CD4-positive, alpha-beta T cell treated with Interleukin-15 for 4 hours (primary cell): ENCODE measurements around the gene MARK2.

Source experiments
- DNase-seq: peaks from one replicate; pipeline ENCODE4 v3.0.0-alpha.2; 2020; ENCODE audit warnings: low spot score

The MARK2 gene

DNA sequence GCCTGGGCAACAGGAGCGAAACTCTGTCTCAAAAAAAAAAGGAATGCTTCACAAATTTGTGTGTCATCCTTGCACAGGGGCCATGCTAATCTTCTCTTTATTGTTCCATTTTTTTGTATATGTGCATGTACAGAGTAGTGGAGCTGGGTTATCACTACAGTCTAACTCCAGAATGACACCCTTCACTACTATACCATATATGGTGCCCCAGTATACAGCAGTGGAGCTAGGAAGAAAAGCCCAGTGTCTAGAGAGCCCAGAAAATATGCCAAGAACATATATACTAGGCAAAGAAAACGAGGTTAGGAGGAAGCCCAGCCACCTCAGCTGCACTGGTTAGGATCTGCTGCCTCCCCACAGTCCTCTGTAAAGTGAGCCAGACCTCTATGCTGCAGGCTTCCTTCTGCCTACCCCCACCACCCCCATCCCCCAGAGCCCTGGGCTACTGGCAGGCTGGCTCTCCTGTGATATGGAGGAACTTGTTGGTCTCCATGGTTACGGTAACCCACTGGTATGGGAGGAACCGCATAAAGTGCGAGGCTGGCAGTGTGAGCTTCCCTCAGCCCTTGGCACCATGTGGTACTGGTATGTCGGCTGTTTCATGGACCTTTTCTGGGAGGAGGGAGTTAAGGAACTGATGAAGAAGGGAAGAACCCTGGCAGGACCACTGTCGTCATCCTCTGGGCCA lies 43.8 kb downstream of the MARK2 start:
- DNase-seq = peak; percentile 39

DNA sequence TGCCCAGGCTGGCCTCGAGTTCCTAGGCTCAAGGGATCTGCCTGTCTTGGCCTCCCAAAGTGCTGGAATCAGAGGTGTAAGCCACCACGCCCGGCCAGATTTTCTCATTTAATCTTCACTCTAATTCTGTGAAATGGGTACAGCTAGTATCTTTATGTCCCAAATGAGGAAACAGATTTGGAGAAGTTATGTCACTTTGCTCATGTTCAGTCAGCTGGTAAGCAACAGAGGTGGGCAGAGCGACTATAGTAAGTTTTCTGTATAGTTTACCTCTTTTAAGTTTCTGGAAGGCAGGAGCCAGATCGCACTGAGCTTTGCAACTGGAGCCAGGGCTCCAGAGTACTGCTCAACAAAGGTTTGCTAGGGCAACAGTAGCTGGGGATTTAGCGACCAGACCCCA lies 44.9 kb downstream of the MARK2 start:
- DNase-seq = no peak

DNA sequence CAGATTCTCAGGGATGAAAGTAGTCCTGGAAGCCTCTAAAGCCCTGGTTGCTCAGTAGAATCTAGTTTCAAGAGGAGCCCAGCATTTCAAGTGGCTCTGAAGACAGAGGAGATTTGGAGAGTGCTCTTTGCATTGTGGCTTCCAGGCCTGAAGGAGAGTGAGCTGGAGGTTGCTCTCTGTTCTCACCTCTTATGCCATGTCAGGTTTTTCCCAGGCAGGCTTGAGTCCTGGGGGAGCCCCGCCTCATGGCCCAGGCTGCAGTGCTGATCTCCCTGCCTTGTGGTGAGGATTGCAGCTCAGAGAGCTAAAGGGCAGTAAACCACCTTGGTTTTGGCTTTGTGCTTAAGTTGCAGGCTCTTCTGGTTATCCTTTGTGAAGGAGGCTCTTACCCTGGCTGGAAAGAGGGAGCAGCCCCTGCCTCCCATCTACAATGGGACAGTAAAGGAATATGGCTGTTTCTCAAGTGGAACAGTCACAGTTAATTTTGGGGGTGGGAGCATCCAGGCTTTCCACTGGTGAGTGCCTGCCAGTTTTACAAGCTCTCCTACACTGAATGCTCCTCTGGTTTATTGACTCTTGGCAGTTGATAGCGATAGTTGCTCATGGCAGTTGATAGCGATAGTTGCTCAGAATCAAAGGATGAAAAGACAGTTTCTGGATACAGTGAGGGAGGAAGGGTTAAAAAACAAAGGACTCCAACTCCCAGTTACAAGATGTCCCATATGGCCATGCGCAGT lies 45.5 kb downstream of the MARK2 start:
- no peak for DNase-seq

DNA sequence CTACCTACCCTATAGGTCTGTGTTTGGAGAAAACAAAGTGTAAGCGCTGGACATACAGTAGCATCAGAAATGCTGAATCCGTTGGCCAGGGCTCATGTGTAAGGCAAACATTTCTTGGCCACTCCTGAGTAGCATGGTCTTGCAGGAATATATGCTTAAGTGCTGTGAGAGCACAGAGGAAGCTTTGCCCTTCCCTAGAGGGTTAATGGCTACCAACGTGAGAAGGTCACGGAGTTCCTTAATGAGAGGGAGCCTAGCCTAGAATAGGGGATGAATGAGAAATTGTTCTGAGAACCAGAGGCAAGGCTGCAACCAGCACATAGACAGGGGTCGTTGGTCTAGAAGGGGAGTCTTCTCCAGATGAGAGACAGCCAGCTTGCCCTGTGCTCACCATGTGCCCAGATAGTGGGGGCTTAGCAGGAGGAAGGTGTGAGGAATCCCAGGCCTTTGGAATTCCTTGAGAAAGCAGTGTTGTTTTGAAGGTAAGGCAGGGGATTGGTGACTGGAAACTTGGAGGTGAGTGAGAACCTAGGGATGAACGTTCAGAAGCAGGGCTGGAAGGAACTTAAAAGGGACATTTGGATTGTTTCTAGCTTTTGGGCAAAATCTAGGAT lies 48.6 kb downstream of the MARK2 start:
- no peak for DNase-seq

DNA sequence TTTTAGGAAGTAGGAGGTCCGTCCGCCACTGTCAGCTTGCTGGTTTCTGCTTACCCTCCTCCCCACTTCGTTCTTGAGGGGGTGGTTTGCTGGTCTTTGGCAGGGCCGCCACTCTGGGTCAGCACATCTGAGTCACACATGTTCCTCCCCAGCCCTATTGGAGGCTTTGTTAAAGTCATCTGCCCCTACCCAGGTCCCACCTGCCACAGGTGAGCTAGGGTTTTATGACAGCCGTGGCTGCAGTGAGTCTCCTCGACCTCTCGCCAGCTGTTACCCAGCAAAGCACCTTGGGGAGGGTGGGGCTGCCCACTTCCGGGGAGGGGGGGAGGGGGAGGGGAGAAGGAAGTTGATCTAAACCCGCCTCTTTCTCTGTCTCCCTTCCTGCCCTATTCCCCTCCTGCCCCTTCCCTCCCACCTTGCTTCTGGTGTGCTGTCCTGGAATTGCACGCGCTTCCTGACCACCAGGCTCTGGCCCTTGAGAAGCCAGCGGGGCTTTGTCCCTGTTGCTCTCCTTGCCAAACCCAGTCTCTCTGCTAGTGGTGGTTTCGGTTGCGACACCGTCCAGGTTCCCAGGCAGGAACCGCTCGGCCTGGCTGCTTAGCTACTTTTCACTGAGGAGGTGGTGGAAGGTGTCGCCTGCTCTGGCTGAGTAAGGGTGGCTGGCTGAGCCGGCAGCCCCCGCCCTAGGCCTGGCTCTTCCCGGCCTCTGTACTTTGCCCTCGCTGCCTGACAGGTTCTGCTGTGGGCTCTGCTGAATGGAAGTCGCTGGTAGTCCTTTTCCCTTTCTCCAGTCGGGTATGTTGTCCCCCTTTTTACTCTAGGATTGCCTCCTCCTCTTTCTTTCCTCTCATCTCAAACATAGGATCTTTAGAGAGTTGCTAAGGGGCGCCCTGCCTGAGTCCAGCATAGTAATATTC lies 49.5 kb downstream of the MARK2 start:
- peak; percentile 71 for DNase-seq

- no peak for DNase-seq
Observed at GRCh38 chr11:63889344-63889743, 50.4 kb downstream of the MARK2 start.

DNA sequence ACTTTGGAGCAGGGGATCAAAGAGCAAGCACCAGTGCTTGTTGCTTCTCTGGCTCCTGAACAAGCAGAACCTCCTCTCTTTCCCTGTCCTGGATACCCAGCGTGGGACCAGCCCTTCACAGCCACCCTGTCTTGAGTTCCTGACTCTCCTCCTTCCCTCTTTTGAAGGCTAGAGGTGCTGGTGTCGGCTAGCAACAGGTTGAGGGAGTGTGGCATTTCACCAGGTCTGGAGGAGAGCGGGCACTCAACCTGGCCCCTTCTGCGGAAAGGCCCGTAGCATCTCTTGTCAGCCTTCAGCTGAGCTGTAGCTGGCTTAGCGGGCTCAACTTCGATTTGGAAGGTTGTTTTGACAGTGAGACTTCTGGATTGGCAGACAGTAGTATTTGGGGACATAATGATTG lies 51.5 kb downstream of the MARK2 start:
- no peak for DNase-seq

DNA sequence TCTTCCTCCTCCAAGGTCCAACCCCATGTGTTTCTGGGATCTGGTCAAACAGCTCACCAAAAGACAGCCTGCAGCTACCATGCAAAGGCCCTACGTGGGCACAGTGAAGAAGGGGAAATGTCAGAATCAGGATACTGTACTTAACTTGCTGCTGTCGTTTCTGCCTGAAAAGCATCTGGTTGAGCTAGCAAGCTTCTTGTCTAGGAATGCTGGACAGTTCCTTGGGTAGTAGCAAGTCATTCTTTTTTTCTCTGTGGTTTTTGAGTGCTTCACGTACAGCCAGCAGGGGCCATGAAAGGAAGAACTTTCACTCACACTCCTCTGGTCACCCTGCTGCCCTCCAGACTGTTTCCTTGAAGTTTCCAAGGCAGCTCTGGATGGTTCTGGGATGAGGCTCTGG lies 53.3 kb downstream of the MARK2 start:
- no peak for DNase-seq

GRCh38 chr11:63893355-63893754 lies 54.4 kb downstream of the MARK2 start:
- no peak for DNase-seq

GRCh38 chr11:63896071-63896470 lies 57.2 kb downstream of the MARK2 start:
- no peak for DNase-seq

- DNase-seq = no peak
Observed at GRCh38 chr11:63897459-63898146, 58.7 kb downstream of the MARK2 start.

GRCh38 chr11:63901660-63902059 lies 62.8 kb downstream of the MARK2 start:
- DNase-seq = no peak

DNA sequence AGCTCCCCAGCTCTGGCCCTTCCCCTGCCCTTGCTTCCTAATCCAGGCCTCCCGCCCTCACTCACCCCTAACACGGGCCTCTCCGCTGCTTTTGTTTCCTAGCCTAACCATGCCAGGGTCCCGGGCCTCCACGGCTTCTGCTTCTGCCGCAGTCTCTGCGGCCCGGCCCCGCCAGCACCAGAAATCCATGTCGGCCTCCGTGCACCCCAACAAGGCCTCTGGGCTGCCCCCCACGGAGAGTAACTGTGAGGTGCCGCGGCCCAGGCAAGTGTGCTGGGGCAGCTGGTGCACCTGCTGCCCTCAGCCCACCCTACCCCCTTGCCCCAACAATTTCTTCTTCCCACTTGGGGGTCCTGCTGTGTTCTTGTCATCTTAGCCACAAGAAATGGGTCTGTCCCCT lies 65.0 kb downstream of the MARK2 start:
- no peak for DNase-seq

DNA sequence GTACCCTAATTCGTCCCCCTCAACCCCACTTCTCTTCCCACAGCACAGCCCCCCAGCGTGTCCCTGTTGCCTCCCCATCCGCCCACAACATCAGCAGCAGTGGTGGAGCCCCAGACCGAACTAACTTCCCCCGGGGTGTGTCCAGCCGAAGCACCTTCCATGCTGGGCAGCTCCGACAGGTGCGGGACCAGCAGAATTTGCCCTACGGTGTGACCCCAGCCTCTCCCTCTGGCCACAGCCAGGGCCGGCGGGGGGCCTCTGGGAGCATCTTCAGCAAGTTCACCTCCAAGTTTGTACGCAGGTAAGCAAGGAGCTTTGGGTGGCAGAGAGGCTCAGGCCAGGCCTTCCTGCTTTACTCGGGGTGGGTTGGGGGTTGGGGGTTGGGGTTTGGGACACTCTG lies 65.8 kb downstream of the MARK2 start:
- DNase-seq = no peak

GRCh38 chr11:63905179-63905578 lies 66.3 kb downstream of the MARK2 start:
- DNase-seq = no peak

DNA sequence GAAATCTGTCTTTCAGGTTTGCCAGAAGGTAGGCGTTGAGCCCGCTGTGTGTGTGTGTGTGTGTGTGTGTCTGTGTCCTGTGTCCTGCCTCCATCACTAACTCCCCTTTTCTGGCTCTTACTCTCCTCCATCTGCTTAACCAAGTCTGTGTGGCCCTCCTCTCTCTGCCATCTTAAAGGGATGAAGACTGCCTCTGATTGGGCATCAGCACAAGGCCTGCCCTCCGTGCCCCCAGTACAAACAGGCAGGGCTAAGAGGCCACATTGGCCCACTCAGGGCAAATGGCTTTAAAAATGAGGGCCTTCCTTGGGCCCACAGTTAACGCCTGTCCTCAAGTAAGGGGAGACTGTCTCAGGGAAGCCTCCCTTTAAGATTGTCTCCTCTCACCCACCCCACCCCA lies 67.2 kb downstream of the MARK2 start:
- DNase-seq = no peak

- DNase-seq = peak; percentile 49
Observed at GRCh38 chr11:63906585-63906984, 67.7 kb downstream of the MARK2 start.

GRCh38 chr11:63907063-63907462 lies 68.2 kb downstream of the MARK2 start:
- DNase-seq = no peak

GRCh38 chr11:63907808-63908530 lies 69.1 kb downstream of the MARK2 start:
- DNase-seq = no peak

DNA sequence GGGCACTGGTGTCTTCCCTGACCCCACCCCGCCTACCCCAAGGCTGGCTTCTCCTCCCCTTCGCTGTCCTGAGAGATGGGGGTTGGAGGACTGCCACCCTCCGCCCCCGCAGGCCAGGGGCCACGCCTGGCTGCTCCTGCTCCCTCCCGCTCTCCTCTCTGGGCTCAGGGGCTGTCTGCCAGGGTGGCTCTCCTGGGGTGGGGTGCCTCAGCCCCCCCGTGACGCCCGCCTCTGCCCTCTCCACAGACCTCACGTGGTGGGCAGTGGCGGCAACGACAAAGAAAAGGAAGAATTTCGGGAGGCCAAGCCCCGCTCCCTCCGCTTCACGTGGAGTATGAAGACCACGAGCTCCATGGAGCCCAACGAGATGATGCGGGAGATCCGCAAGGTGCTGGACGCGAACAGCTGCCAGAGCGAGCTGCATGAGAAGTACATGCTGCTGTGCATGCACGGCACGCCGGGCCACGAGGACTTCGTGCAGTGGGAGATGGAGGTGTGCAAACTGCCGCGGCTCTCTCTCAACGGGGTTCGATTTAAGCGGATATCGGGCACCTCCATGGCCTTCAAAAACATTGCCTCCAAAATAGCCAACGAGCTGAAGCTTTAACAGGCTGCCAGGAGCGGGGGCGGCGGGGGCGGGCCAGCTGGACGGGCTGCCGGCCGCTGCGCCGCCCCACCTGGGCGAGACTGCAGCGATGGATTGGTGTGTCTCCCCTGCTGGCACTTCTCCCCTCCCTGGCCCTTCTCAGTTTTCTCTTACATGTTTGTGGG lies 69.9 kb downstream of the MARK2 start:
- no peak for DNase-seq
